HepG2 (cell line): ENCODE data around the gene B4GALT5. TPM values are rescaled to one million over a fixed set of nuclear protein-coding genes. Genes with fewer than 3 reads are reported as not detected.

Source experiments
- FOSL2 ChIP-seq: sonication (generic); formaldehyde crosslinking; IDR thresholded peaks from 2 replicates; pipeline ENCODE4 v1.4.0; 2020; ENCODE audit warnings: missing genetic modification reagents
- GPN1 ChIP-seq: sonication (generic); formaldehyde crosslinking; IDR thresholded peaks from 2 replicates; pipeline ENCODE4 v1.5.1; 2020; ENCODE audit warnings: missing genetic modification reagents, borderline replicate concordance
- HCFC1 ChIP-seq: fragments of 150-350 bp; IDR thresholded peaks from 2 replicates; pipeline ENCODE4 v1.6.1; 2014; ENCODE audit warnings: low read depth, low read length
- HES4 ChIP-seq: sonication (generic); formaldehyde crosslinking; IDR thresholded peaks from 2 replicates; pipeline ENCODE4 v1.9.0; 2021; ENCODE audit warnings: mild to moderate bottlenecking, missing genetic modification reagents, borderline replicate concordance
- KDM2A ChIP-seq: sonication (generic); formaldehyde crosslinking; IDR thresholded peaks from 2 replicates; pipeline ENCODE4 v1.4.0; 2020; ENCODE audit warnings: low read depth, missing genetic modification reagents, borderline replicate concordance
- KLF6 ChIP-seq: IDR thresholded peaks from 2 replicates; pipeline ENCODE4 v1.8.0; 2016; ENCODE audit warnings: missing biosample characterization, missing genetic modification reagents
- PLRG1 ChIP-seq: fragments of 450-650 bp; conservative IDR thresholded peaks from 2 replicates; pipeline ENCODE4 v1.6.1; 2016
- POLR2G ChIP-seq: fragments of 200-400 bp; formaldehyde crosslinking; IDR thresholded peaks from 2 replicates; pipeline ENCODE4 v1.6.1; 2018; ENCODE audit warnings: mild to moderate bottlenecking, low read depth, low read length, moderate library complexity
- RELA ChIP-seq: sonication (generic); formaldehyde crosslinking; IDR thresholded peaks from 2 replicates; pipeline ENCODE4 v1.4.0; 2020; ENCODE audit warnings: missing genetic modification reagents
- SETDB1 ChIP-seq: sonication (generic); formaldehyde crosslinking; IDR thresholded peaks from 2 replicates; pipeline ENCODE4 v1.5.1; 2020; ENCODE audit warnings: missing genetic modification reagents, mild to moderate bottlenecking, borderline replicate concordance
- THAP11 ChIP-seq: IDR thresholded peaks from 2 replicates; pipeline ENCODE4 v1.6.1; 2016; ENCODE audit warnings: missing biosample characterization, missing genetic modification reagents
- TIGD3 ChIP-seq: sonication (generic); formaldehyde crosslinking; IDR thresholded peaks from 2 replicates; pipeline ENCODE4 v1.5.1; 2020; ENCODE audit warnings: mild to moderate bottlenecking, missing genetic modification reagents, borderline replicate concordance
- TRIM24 ChIP-seq: sonication (generic); formaldehyde crosslinking; IDR thresholded peaks from 2 replicates; pipeline ENCODE4 v1.8.0; 2022; ENCODE audit warnings: mild to moderate bottlenecking, missing genetic modification reagents
- XBP1 ChIP-seq: sonication (generic); formaldehyde crosslinking; IDR thresholded peaks from 2 replicates; pipeline ENCODE4 v1.5.0; 2020; ENCODE audit warnings: missing genetic modification reagents
- ZBTB10 ChIP-seq: sonication (generic); formaldehyde crosslinking; IDR thresholded peaks from 2 replicates; pipeline ENCODE4 v1.4.0; 2020; ENCODE audit warnings: missing genetic modification reagents, borderline replicate concordance
- ZFP36L2 ChIP-seq: sonication (generic); formaldehyde crosslinking; IDR thresholded peaks from 2 replicates; pipeline ENCODE4 v1.4.0; 2020; ENCODE audit warnings: missing genetic modification reagents
- ZNF331 ChIP-seq: sonication (generic); formaldehyde crosslinking; IDR thresholded peaks from 2 replicates; pipeline ENCODE4 v1.4.0; 2020; ENCODE audit warnings: missing genetic modification reagents
- ZNF747 ChIP-seq: sonication (generic); formaldehyde crosslinking; IDR thresholded peaks from 2 replicates; pipeline ENCODE4 v1.8.1; 2023; ENCODE audit warnings: missing genetic modification reagents, mild to moderate bottlenecking, borderline replicate concordance
- polyA plus RNA-seq, 8 experiments: library from polyadenylated mRNA; depleted of rRNA in 3 of 8; stranded (reverse) in 7 of 8; unstranded in 1 of 8; fragments of >200 nt; fragmentation: Illumina TruSeq in 4 of 8; extraction: Trizol in 4 of 8; gene quantifications; 2 replicates each; pipeline versions ENCODE4 v1.2.1 to v1.2.3, GENCODE V29; 2011 to 2016; ENCODE audit warnings: low read depth in 4 of 8, missing spikeins in 1 of 8, mixed read lengths in 1 of 8; ENCODE audit not compliant: insufficient read depth in 1 of 8
- total RNA-seq, 5 experiments: library from RNA; depleted of rRNA; stranded (reverse); fragments of >200 nt; fragmentation: Illumina TruSeq; extraction: Trizol; gene quantifications; 2 replicates each; pipeline ENCODE4 v1.2.3, GENCODE V29; 2016; ENCODE audit warnings: low read depth in 1 of 5
- TF ChIP-seq, protein P1 (sequence below), 2 experiments: sonication (generic) in 1 of 2; formaldehyde crosslinking in 1 of 2; IDR thresholded peaks; 2 replicates each; pipeline versions ENCODE4 v1.4.0 to v1.6.1; 2016 to 2020; ENCODE audit warnings: borderline replicate concordance in 1 of 2, low read depth in 1 of 2, mild to moderate bottlenecking in 1 of 2, missing genetic modification reagents in 1 of 2
- TF ChIP-seq, protein P2 (sequence below): sonication (generic); formaldehyde crosslinking; IDR thresholded peaks from 2 replicates; pipeline ENCODE4 v1.4.0; 2020; ENCODE audit warnings: missing genetic modification reagents

B4GALT5 gene
- total and polyA plus RNA-seq, 2 of the 13 experiments (the other 11 are each of a cell fraction or from before 2014, with no cell fraction given), result 27.3 to 30.9 TPM

DNA sequence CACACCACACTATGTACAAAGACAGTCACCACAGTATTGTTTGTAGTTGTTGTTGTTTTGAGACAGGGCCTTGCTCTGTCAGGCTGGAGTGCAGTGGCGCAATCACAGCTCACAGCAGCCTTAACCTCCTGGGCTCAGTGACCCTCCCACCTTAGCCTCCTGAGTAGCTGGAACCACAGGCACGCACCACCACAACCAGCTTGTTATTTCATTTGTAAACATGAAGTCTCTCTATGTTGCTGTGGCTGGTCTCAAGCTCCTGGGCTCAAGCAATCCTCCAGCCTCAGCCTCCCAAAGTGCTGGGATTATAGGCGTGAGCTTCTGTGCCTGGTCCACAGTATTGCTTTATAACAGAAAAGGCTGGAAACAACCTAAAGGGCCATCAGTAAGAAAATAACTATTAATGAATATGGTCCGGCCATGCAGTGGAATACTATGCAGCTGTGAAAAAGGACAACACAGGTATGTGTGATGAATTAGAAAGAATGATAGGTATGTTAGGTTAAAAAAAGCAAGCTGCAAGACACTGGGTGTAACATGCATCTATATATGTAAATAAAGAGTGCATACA, 115.8 kb downstream of the B4GALT5 start (continued):
- no peak for TF ChIP-seq TIGD3 (CRISPR knock-in tag)
- TF ChIP-seq HCFC1, result no peak
- TF ChIP-seq PLRG1, result no peak
- TF ChIP-seq ZNF331 (CRISPR knock-in tag), result no peak
- no peak for TF ChIP-seq SETDB1 (CRISPR knock-in tag)
- TF ChIP-seq, protein P1, sequence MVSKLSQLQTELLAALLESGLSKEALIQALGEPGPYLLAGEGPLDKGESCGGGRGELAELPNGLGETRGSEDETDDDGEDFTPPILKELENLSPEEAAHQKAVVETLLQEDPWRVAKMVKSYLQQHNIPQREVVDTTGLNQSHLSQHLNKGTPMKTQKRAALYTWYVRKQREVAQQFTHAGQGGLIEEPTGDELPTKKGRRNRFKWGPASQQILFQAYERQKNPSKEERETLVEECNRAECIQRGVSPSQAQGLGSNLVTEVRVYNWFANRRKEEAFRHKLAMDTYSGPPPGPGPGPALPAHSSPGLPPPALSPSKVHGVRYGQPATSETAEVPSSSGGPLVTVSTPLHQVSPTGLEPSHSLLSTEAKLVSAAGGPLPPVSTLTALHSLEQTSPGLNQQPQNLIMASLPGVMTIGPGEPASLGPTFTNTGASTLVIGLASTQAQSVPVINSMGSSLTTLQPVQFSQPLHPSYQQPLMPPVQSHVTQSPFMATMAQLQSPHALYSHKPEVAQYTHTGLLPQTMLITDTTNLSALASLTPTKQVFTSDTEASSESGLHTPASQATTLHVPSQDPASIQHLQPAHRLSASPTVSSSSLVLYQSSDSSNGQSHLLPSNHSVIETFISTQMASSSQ (IDR thresholded peaks at IDR 0.05; ENCODE audit: low read depth), result no peak
- TF ChIP-seq, protein P1 (CRISPR knock-in tag; IDR thresholded peaks at IDR 0.05; ENCODE audit: borderline replicate concordance), result no peak
- TF ChIP-seq KLF6 (CRISPR knock-in tag), result 0 out of 2 replicates have a peak, but pooled peaks have one; percentile 50
- no peak for TF ChIP-seq RELA (CRISPR knock-in tag)
- TF ChIP-seq ZBTB10 (CRISPR knock-in tag), result no peak
- no peak for TF ChIP-seq ZNF747 (CRISPR knock-in tag)
- no peak for TF ChIP-seq GPN1 (CRISPR knock-in tag)
- TF ChIP-seq XBP1 (CRISPR knock-in tag), result no peak
- TF ChIP-seq FOSL2 (CRISPR knock-in tag), result peak; percentile 29; the same call in 1 of the 2 replicates
- no peak for TF ChIP-seq KDM2A (CRISPR knock-in tag)
- no peak for TF ChIP-seq HES4 (CRISPR knock-in tag)
- no peak for TF ChIP-seq ZFP36L2 (CRISPR knock-in tag)
- no peak for TF ChIP-seq TRIM24 (CRISPR knock-in tag)
- no peak for TF ChIP-seq THAP11
- no peak for TF ChIP-seq POLR2G
- TF ChIP-seq, protein P2, sequence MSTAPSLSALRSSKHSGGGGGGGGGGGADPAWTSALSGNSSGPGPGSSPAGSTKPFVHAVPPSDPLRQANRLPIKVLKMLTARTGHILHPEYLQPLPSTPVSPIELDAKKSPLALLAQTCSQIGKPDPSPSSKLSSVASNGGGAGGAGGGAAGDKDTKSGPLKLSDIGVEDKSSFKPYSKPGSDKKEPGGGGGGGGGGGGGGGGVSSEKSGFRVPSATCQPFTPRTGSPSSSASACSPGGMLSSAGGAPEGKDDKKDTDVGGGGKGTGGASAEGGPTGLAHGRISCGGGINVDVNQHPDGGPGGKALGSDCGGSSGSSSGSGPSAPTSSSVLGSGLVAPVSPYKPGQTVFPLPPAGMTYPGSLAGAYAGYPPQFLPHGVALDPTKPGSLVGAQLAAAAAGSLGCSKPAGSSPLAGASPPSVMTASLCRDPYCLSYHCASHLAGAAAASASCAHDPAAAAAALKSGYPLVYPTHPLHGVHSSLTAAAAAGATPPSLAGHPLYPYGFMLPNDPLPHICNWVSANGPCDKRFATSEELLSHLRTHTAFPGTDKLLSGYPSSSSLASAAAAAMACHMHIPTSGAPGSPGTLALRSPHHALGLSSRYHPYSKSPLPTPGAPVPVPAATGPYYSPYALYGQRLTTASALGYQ (CRISPR knock-in tag), result no peak
